Stimulated activated CD8-positive, alpha-beta memory T cell treated with anti-CD3 and anti-CD28 coated beads, Interleukin-12 subunit alpha, Interleukin-12 subunit beta, amount 100 ng/mL, for 24 hours (primary cell): ENCODE measurements around the gene OR1Q1.
"Not testable (repeated sequence)": the region's sequence is repeated elsewhere in the genome, so short reads cannot be mapped to it uniquely, and the experiment has no call there.

Experiments used
- DNase-seq: peaks from one replicate; pipeline ENCODE4 v3.0.0-alpha.2; 2020; ENCODE audit errors: extremely low read depth

Gene OR1Q1

GRCh38 chr9:122614362-122614761 lies at the start of gene OR1Q1:
Gene OR1Q1 (plus strand): TSS chr9:122614738. CDS start chr9:122614738, 0 bp downstream.
- DNase-seq, result no peak

DNA sequence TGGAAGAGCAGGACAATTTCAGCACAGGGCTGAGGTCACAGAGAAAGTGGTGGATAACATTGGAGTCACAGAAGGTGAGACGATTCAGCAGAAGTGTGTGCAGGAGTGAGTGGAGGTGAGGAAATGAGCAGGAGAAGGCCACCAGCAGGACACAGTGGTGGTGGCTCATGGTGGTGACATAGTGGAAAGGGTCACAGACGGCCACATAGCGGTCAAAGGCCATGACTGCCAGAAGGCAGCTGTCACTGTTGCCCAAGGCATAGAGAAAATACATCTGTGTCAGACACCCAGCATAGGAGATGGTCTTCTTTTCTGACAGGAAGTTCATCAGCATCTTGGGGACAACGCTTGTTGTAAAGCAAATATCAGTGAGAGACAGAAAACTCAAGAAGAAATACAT lies 46.6 kb upstream of the OR1Q1 start:
- no peak for DNase-seq

DNA sequence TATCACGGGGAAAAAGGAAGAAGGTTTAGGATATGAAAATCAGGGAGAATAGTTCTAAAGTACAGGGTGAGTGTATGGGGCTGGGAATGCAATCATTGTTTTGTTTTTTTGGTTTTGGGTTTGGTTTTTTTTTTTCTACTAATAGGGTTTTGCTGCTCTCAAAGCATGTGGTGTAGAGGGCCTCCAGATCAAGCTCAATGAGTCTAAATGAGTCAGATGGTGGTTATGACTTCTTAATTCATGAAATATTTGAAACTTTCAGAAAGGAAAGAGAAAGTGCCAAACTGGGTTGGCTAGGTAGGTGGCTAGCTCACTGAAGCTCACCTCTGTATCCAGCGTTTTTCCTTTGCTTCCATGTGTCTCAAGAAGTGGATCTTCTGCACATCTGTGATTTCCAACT lies 42.1 kb upstream of the OR1Q1 start:
- DNase-seq, result no peak

DNA sequence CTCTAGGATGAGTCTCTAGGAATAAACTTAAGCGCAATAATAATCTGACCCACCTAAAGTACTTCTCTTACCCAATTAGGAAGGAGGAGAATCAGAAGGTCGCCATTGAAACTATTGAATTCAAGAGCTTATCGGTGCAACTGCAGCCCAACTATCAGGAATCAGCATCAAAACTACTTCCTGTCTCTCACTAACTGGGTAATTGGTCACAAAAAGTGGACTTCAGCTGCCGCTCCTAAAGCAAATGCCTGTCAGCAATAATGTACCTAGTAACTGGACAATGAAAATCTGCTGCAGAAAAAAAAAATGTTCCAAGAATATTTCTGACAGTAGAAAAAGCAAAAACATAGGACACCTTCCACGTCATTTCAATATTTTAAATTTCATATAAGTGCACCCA lies 34.7 kb upstream of the OR1Q1 start:
- no peak for DNase-seq

GRCh38 chr9:122580360-122580759 lies 34.2 kb upstream of the OR1Q1 start:
- no peak for DNase-seq

DNA sequence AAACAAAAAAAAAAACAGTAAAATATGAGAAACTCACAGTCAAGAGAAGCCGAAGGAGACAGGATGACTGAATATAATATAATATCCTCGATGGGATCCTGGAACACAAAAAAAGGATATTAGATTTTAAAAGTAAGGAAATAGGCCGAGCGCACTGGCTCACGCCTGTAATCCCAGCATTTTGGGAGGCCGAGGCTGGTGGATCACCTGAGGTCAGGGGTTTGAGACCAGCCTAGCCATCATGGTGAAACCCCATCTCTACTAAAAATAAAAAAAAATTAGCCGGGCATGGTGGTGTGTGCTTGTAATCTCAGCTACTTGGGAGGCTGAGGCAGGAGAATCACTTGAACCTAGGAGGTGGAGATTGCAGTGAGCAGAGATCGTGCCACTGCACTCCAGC lies 31.3 kb upstream of the OR1Q1 start, which contains the start of gene OR1L8:
Gene OR1L8, minus strand, starts transcription at position 101 of the 400 bp plus-strand sequence. CDS start 14,907 bp downstream, outside the sequence.
- not testable (repeated sequence) for DNase-seq

DNA sequence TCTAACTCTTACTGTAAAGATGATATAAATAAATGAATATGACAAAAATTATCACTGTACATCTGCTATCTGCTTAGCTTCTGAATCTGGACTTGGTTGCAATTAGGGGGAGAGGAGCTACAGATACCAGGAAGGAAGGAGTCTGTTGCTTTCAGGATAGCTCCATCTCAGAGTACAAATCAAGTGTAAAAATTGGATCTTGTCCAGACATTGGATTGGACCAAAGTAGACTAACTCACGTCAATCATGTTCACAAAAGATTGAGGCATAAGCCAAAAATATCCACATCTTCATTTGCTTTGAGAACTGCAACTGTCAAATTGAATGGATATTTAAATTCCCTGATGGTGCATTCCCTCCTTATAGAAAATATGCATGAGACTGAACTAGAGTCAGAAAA lies 8.8 kb upstream of the OR1Q1 start:
- no peak for DNase-seq

DNA sequence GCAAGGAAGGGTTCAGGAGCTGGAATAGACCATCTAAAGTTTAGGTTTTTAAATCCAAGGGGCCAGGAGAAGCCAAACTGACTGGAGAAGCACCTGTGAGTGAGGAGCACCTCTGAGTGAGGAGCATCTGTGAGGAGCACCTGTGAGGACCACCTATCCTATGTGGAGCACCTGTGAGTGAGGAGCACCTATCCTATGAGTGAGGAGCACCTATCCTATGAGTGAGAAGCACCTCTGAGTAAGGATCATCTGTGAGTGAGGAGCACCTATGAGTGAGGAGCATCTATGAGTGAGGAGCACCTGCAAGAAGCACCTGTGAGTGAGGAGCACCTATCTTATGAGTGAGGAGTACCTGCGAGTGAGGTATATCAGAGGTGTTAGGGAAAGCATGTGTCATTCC lies 8.0 kb upstream of the OR1Q1 start:
- no peak for DNase-seq

- no peak for DNase-seq
Measured at GRCh38 chr9:122609804-122610203, 4.7 kb upstream of the OR1Q1 start.

GRCh38 chr9:122619996-122620395 lies 5.5 kb downstream of the OR1Q1 start:
- no peak for DNase-seq

DNA sequence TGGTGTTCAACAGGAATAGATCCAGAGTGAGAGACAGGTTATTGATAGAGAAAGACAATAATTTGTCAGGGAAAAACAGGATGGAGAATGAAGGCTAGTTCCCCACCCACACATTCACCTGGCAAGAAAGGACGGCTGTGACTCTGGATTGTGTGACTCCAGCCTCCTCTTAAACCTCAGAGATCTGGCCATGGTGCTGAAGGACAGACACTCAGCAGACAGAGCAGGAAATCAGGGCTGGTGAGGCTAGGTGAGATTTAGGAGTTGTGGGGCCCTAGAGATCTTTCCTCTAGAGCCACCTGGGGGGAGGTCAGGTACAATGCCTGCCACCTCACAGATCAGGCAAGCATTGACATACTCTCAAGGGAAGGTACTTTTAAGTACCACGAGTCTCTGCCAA lies 27.7 kb downstream of the OR1Q1 start:
- DNase-seq, result no peak

- no peak for DNase-seq
Measured at GRCh38 chr9:122656378-122656777, 41.8 kb downstream of the OR1Q1 start.

DNA sequence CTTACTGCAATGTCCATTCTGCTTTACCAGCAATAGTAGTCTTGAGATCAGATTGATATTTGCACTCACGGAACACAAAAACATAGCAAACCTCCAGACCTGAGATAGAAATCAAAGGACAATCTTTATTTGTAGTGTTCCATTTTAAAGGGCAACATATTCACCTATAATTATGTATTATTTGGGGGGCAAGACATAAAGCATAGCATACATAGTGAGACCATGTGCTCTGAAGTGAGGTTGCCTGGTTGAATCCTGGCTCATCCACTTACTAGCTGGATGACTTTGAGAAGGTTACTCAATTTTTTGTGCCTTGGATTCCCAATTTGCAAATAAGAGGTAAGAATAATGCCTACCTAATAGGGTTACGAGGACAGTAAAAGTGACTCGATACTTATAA lies 43.0 kb downstream of the OR1Q1 start, which contains the start of gene OR1B1:
Gene OR1B1, minus strand, starts transcription at position 101 of the 400 bp plus-strand sequence.
- DNase-seq, result no peak

GRCh38 chr9:122661416-122661815 lies 46.9 kb downstream of the OR1Q1 start, which contains the start of gene OR1L1:
Gene OR1L1 (plus strand): TSS chr9:122661716. CDS start chr9:122661716, 0 bp downstream.
- no peak for DNase-seq
